Brain pericyte (primary cell): Measurements from ENCODE around the gene RAD51B.

Experiments used
- DNase-seq: peaks from one replicate; pipeline ENCODE4 v3.0.0-alpha.2; 2012; ENCODE audit warnings: low read depth, low spot score

RAD51B gene

GRCh38 chr14:68568907-68569897, 749.6 kb downstream of the RAD51B start:
- no peak for DNase-seq

- DNase-seq = no peak
These were observed 750.4 kb downstream of the RAD51B start for GRCh38 chr14:68569970-68570409.

- DNase-seq = no peak
These were observed 751.6 kb downstream of the RAD51B start for GRCh38 chr14:68571114-68571591.

GRCh38 chr14:68571928-68572525, 752.4 kb downstream of the RAD51B start:
- no peak for DNase-seq

- DNase-seq = no peak
These were observed 753.5 kb downstream of the RAD51B start for GRCh38 chr14:68573126-68573525.

- DNase-seq = no peak
These were observed 754.1 kb downstream of the RAD51B start for GRCh38 chr14:68573722-68574121.

GRCh38 chr14:68574461-68574860, 754.9 kb downstream of the RAD51B start:
- DNase-seq = no peak

- no peak for DNase-seq
These were observed 755.3 kb downstream of the RAD51B start for GRCh38 chr14:68574906-68575305.

- no peak for DNase-seq
These were observed 755.8 kb downstream of the RAD51B start for GRCh38 chr14:68575426-68575825.

- DNase-seq = no peak
These were observed 756.5 kb downstream of the RAD51B start for GRCh38 chr14:68576031-68576430.

GRCh38 chr14:68576496-68577244, 757.1 kb downstream of the RAD51B start:
- DNase-seq = no peak

GRCh38 chr14:68577802-68578541, 758.4 kb downstream of the RAD51B start:
- DNase-seq = no peak

GRCh38 chr14:68578597-68578996, 759.0 kb downstream of the RAD51B start:
- DNase-seq = no peak

- DNase-seq = no peak
These were observed 760.6 kb downstream of the RAD51B start for GRCh38 chr14:68580096-68580645.

- DNase-seq = no peak
These were observed 761.1 kb downstream of the RAD51B start for GRCh38 chr14:68580671-68581070.

GRCh38 chr14:68583548-68584280, 764.1 kb downstream of the RAD51B start:
- no peak for DNase-seq

- no peak for DNase-seq
These were observed 765.2 kb downstream of the RAD51B start for GRCh38 chr14:68584786-68585185.

GRCh38 chr14:68585690-68586089, 766.1 kb downstream of the RAD51B start:
- no peak for DNase-seq

GRCh38 chr14:68586896-68587751, 767.5 kb downstream of the RAD51B start:
- no peak for DNase-seq
